ENCODE results near the gene CDC42EP4. TPM values are rescaled to one million over a fixed set of nuclear protein-coding genes. Genes with fewer than 3 reads are reported as not detected.
"Not testable (repeated sequence)": the region's sequence is repeated elsewhere in the genome, so short reads cannot be mapped to it uniquely, and the experiment has no call there.

CDC42EP4 gene
- total RNA-seq, 1 donor from 2014 or later: 41.9 TPM

- H3K4me3 ChIP-seq (ENCODE audit: low read depth, low read length): no peak overlapping the region
- no peaks in the 10 kb centered on the region for H3K27me3 ChIP-seq (ENCODE audit: control insufficient read depth, insufficient read depth, low read length)
- H3K36me3 ChIP-seq (ENCODE audit: control insufficient read depth, insufficient read depth, low read length): no peaks in the 10 kb centered on the region
- TF ChIP-seq, protein P1, sequence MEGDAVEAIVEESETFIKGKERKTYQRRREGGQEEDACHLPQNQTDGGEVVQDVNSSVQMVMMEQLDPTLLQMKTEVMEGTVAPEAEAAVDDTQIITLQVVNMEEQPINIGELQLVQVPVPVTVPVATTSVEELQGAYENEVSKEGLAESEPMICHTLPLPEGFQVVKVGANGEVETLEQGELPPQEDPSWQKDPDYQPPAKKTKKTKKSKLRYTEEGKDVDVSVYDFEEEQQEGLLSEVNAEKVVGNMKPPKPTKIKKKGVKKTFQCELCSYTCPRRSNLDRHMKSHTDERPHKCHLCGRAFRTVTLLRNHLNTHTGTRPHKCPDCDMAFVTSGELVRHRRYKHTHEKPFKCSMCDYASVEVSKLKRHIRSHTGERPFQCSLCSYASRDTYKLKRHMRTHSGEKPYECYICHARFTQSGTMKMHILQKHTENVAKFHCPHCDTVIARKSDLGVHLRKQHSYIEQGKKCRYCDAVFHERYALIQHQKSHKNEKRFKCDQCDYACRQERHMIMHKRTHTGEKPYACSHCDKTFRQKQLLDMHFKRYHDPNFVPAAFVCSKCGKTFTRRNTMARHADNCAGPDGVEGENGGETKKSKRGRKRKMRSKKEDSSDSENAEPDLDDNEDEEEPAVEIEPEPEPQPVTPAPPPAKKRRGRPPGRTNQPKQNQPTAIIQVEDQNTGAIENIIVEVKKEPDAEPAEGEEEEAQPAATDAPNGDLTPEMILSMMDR (IDR thresholded peaks at IDR 0.05; ENCODE audit: insufficient read depth, low read length, poor library complexity, severe bottlenecking): no peak
- DNase-seq (ENCODE audit: low read depth): no peak
These were observed 43.9 kb downstream of the CDC42EP4 start for GRCh38 chr17:73267648-73268537.

DNA sequence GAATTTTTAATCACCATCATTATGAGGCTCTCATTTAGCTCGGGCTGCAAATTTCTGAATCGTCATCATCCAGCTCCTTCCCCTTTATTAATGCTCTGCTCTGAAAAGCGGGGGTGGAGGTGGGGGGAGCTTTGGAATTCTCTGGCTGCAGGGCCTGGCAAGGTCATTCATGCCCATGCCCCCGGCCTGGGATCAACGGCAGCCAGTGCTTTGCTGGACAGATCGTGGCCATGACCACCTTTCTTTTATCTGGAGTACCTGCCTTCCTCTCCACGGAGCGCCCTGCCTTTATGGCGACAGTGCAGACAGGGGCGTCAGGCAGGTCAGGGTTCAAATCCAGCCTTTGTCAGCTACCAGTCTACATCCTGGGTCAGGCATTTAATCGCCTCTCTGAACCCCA, 45.0 kb downstream of the CDC42EP4 start:
- Histone ChIP-seq H3K36me3 (ENCODE audit: control insufficient read depth, insufficient read depth, low read length) (no peaks in the 10 kb centered on the region), H3K27me3 (ENCODE audit: control insufficient read depth, insufficient read depth, low read length) (no peaks in the 10 kb centered on the region), H3K4me3 (ENCODE audit: low read depth, low read length) (no peak overlapping the region)
- no peak for DNase-seq (ENCODE audit: low read depth)
- TF ChIP-seq, protein P1 (IDR thresholded peaks at IDR 0.05; ENCODE audit: insufficient read depth, low read length, poor library complexity, severe bottlenecking): no peak

DNA sequence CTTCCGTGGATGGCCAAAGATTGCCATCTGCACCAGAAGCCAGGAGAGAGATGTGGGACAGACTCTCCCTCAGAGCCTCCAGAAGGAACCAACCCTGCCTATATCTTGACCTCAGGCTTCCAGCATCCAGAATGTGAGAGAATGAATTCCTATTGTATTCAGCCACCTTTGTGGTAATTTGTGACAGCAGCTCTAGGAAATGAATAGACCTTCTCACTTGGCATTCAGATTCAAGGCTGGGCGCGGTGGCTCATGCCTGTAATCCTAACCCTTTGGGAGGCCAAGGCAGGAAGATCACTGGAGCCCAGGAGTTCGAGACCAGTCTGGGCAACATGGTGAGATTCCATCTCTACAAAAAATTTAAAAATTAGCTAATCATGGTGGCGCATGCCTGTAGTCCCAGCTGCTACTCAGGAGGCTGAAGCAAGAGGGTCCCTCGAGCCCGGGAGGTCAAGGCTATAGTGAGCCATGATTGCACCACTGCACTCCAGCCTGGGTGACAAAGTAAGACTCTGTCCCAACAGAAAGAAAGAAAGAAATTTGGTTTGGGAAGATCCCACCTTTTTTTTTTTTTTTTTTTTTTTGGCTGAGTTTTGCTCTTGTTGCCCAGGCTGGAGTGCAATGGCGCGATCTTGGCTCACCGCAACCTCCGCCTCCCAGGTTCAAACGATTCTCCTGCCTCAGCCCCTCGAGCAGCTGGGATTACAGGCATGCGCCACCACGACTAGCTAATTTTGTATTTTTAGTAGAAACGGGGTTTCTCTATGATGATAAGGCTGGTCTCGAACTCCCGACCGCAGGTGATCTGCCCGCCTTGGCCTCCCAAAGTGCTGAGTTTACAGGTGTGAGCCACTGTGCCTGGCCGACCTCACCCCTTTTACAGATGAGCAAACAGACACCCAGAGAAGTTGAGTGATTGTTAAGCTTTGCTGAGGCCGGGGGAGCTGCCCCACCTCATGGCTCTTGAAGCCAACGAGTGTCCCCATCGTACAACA, 45.9 kb downstream of the CDC42EP4 start:
- Histone ChIP-seq H3K4me3 (ENCODE audit: low read depth, low read length) (no peak overlapping the region), H3K27me3 (ENCODE audit: control insufficient read depth, insufficient read depth, low read length) (no peaks in the 10 kb centered on the region), H3K36me3 (ENCODE audit: control insufficient read depth, insufficient read depth, low read length) (no peaks in the 10 kb centered on the region)
- DNase-seq (ENCODE audit: low read depth): no peak
- TF ChIP-seq, protein P1 (IDR thresholded peaks at IDR 0.05; ENCODE audit: insufficient read depth, low read length, poor library complexity, severe bottlenecking): no peak

GRCh38 chr17:73264448-73264847, 47.4 kb downstream of the CDC42EP4 start:
- H3K4me3 ChIP-seq (ENCODE audit: low read depth, low read length); H3K36me3 ChIP-seq (ENCODE audit: control insufficient read depth, insufficient read depth, low read length); H3K27me3 ChIP-seq (ENCODE audit: control insufficient read depth, insufficient read depth, low read length); DNase-seq (ENCODE audit: low read depth): not testable (repeated sequence)

DNA sequence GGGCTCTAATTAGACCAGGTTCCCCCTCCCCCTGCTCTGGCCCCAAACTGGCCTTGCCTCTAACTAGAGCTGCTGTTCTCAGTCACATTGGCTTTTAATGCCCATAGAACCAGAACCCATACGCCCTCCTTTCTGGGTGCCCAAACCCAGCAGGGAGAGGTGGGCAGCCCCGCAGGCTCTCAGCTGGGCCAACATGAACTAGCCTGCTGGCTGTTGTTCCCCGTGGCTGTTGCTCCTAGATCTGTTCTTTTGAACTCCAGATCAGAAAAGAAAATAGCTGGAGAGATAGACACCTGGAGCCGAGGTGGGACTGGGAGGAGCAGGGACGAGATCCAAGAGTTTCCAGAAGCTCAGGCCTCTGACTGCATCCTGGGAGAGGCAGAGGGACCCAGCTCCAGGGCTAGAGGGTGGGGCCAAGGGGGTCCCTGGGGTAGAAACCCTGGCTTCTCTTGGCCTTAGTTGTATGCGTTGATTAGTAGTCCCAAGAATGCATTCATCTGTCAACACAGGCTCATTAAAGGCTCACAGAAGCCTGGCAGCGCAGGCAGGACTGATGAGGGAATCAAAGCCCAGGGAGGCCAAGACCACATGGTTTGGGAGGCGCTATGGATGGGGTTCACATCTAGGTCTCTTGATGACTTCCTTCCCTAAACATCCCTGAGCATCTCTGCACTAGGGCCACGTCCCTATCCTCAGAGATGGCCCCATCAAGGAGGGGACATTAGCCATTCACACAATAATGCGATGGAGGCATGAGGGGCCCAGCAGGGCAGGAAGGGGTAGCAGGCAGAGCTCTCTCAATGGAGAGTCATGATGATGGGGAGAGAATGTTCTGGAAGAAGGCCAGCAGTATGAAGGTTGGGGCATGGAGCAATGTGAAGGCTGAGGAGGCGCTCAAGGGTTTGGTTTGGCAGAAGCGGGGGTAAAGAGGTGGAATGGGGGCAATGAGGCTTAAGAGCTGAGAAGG, 48.8 kb downstream of the CDC42EP4 start:
- no peak overlapping the region for H3K4me3 ChIP-seq (ENCODE audit: low read depth, low read length)
- TF ChIP-seq, protein P1 (IDR thresholded peaks at IDR 0.05; ENCODE audit: insufficient read depth, low read length, poor library complexity, severe bottlenecking): no peak
- H3K27me3 ChIP-seq (ENCODE audit: control insufficient read depth, insufficient read depth, low read length): no peaks in the 10 kb centered on the region
- no peak for DNase-seq (ENCODE audit: low read depth)
- no peaks in the 10 kb centered on the region for H3K36me3 ChIP-seq (ENCODE audit: control insufficient read depth, insufficient read depth, low read length)
